BLaER1 treated with 17β-estradiol and CSF1 and Interleukin-3, amounts not matched to agents 10 nM and 100 nM (cell line): ENCODE measurements around the gene FSIP1.
A peak's percentile ranks its signal among the peaks of the same experiment; 100 is the strongest.

Source experiments
- H3K27ac ChIP-seq, 11 experiments: shearing (Covaris generic); formaldehyde crosslinking; 2 replicates each; pipeline ENCODE4 v1.8.1; 2022
- H3K27me3 ChIP-seq, 11 experiments: shearing (Covaris generic); formaldehyde crosslinking; 2 replicates each; pipeline ENCODE4 v1.8.1; 2022
- H3K36me3 ChIP-seq, 11 experiments: shearing (Covaris generic); formaldehyde crosslinking; 2 replicates each; pipeline ENCODE4 v1.8.1; 2022
- H3K4me1 ChIP-seq, 10 experiments: shearing (Covaris generic); formaldehyde crosslinking; 2 replicates each; pipeline ENCODE4 v1.8.1; 2022
- H3K4me2 ChIP-seq, 11 experiments: shearing (Covaris generic); formaldehyde crosslinking; 2 replicates each; pipeline ENCODE4 v1.8.1; 2022
- H3K4me3 ChIP-seq, 10 experiments: shearing (Covaris generic); formaldehyde crosslinking; 2 replicates each; pipeline ENCODE4 v1.8.1; 2022
- H3K9ac ChIP-seq, 11 experiments: shearing (Covaris generic); formaldehyde crosslinking; 2 replicates each; pipeline ENCODE4 v1.8.1; 2022
- H3K9me3 ChIP-seq, 11 experiments: shearing (Covaris generic); formaldehyde crosslinking; replicated peaks in 1 of 11; 2 replicates each; pipeline ENCODE4 v1.8.1; 2022
- H4K20me1 ChIP-seq, 11 experiments: shearing (Covaris generic); formaldehyde crosslinking; 2 replicates each; pipeline ENCODE4 v1.8.1; 2022
- Cebpa-rat ChIP-seq, 11 experiments: shearing (Covaris generic); IDR thresholded peaks; 2 replicates each; pipeline ENCODE4 v1.8.1; 2022

The FSIP1 gene

DNA sequence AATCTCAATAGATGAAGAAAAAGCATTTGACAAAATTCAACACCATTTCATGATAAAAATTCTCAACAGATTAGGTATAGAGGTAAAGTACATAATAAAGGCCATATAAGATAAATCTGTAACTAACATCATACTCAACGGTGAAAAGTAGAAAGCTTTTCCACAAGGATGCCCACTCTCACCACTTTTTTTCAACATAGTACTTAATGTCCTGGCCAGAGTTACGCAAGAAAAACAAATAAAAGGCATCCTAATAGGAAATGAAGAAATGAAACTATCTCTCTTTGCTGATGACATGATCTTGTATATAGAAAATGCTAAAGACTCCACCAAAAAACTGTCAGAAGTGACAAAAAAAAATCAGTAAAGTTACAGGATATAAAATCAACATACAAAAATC is 168.8 kb downstream of the FSIP1 start:
- Histone ChIP-seq H3K9me3 (peaks cover 23 to 49% (median 30%) of the 10 kb centered on the region in 11 experiments), H3K9ac (no peak overlapping the region), H3K27ac (peak overlapping the region in 3 of 11 experiments; percentile 30 to 49 (median 32); a peak in 4 of 22 replicates), H3K4me3 (no peak overlapping the region), H4K20me1 (no peaks in the 10 kb centered on the region), H3K36me3 (peaks cover 0 to 9% (median 0%) of the 10 kb centered on the region in 11 experiments; a peak in 1 of 22 replicates), H3K4me1 (peaks cover 0 to 27% (median 0%) of the 10 kb centered on the region in 10 experiments; a peak in 7 of 20 replicates), H3K4me2 (peak overlapping the region in 5 of 11 experiments; percentile 6 to 42 (median 20); a peak in 6 of 22 replicates), H3K27me3 (no peaks in the 10 kb centered on the region)
- peak in 1 of 11 experiments; percentile 58; a peak in 1 of 22 replicates for TF ChIP-seq Cebpa-rat (IDR thresholded peaks at IDR 0.05)

DNA sequence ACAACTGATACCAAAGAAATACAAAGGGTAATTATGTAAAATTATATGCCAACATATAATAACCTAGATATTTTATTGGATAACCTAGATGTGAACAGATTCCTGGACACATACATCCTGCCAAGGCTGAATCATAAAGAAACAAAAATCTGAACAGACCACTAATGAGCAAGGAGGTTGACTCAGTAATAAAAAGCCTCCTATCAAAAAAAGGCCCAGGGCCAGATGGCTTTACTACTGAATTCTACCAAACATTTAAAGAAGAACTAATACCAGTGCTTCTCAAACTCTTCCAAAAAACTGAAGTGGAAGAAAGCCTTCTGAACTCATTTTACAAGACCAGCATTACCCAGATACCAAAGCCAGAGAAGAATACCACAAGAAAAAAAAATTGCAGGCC is 169.4 kb downstream of the FSIP1 start:
- H3K36me3 ChIP-seq: peaks cover 0 to 9% (median 0%) of the 10 kb centered on the region in 11 experiments; a peak in 1 of 22 replicates
- no peak for TF ChIP-seq Cebpa-rat (IDR thresholded peaks at IDR 0.05)

DNA sequence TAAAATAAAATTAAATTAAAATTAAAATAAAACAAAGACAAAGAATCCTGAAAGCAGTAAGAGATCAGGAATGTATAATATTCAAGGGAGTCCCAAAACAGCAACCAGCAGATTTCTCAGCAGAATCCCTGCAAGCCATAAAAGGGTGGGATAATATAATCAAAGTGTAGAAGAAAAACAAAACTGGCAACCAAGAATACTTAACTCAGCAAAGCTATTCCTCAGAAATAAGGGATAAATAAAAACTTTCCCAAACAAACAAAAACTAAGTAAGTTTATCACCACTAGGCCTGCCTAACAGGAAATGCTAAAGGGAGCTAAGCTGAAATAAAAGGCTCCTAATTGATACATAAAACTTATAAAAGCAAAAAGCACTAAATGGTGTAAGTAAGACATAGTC is 172.0 kb downstream of the FSIP1 start:
- H3K4me2 ChIP-seq: no peak overlapping the region
- no peak overlapping the region for H3K27ac ChIP-seq
- H3K9ac ChIP-seq: no peak overlapping the region
- H3K4me1 ChIP-seq: peaks cover 0 to 17% (median 0%) of the 10 kb centered on the region in 10 experiments; a peak in 6 of 20 replicates
- TF ChIP-seq Cebpa-rat (IDR thresholded peaks at IDR 0.05): no peak
- peaks cover 23 to 53% (median 30%) of the 10 kb centered on the region in 11 experiments for H3K9me3 ChIP-seq
- no peaks in the 10 kb centered on the region for H4K20me1 ChIP-seq
- H3K36me3 ChIP-seq: peaks cover 0 to 9% (median 0%) of the 10 kb centered on the region in 11 experiments; a peak in 1 of 22 replicates
- no peak overlapping the region for H3K4me3 ChIP-seq
- no peaks in the 10 kb centered on the region for H3K27me3 ChIP-seq

More for the DNA sequence above, 169.4 kb downstream of the FSIP1 start:
- no peaks in the 10 kb centered on the region for H3K27me3 ChIP-seq
- no peak overlapping the region for H3K4me3 ChIP-seq
- no peaks in the 10 kb centered on the region for H4K20me1 ChIP-seq
- no peak overlapping the region for H3K9ac ChIP-seq
- peak overlapping the region in 3 of 11 experiments; percentile 6 to 42 (median 38); a peak in 5 of 22 replicates for H3K4me2 ChIP-seq
- H3K9me3 ChIP-seq: peaks cover 23 to 53% (median 30%) of the 10 kb centered on the region in 11 experiments
- H3K4me1 ChIP-seq: peaks cover 0 to 24% (median 0%) of the 10 kb centered on the region in 10 experiments; a peak in 7 of 20 replicates
- H3K27ac ChIP-seq: peak overlapping the region in 3 of 11 experiments; percentile 30 to 49 (median 32); a peak in 4 of 22 replicates

DNA sequence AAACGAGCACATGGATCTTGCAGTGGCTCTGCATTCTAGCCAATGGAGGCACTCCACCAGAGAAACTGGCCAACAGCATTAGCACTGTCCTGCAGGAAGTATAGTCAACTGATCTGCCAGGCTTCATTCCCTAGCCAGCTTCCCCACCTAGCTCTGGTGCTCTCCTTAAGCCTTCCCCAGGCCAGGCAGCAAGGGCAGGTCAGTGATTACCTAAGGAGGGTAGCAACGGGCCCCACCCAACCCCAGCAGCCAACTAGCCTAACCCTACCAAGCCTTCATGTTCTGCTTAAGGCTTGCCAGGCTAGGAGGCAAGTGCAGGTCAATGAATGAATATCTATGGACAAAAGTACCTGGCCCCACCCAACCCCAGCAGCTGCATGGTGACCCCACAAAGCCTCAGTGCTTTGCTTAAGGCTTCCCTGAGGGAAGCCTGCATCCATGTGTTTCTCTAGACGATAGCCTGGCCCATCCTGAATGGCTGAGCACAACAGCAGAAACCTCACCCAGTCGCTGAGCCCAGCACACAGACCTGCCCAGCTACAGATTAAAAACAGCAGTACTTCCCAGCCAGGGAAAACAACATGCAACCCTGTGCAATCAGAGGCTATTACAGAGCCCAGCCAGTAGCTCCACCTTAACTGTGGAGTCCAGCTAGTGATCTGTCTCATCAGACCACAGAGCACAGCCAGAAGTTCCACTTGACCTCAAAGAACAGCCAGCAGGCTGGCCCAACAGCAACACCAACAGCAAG is 173.3 kb downstream of the FSIP1 start:
- no peak overlapping the region for H3K4me3 ChIP-seq
- H3K9me3 ChIP-seq: peaks cover 23 to 50% (median 30%) of the 10 kb centered on the region in 11 experiments
- no peak overlapping the region for H3K9ac ChIP-seq
- no peak overlapping the region for H3K4me2 ChIP-seq
- no peak overlapping the region for H3K27ac ChIP-seq
- H3K36me3 ChIP-seq: peaks cover 0 to 9% (median 0%) of the 10 kb centered on the region in 11 experiments; a peak in 1 of 22 replicates
- H3K4me1 ChIP-seq: peaks cover 0 to 14% (median 0%) of the 10 kb centered on the region in 10 experiments; a peak in 6 of 20 replicates
- no peaks in the 10 kb centered on the region for H3K27me3 ChIP-seq
- no peak for TF ChIP-seq Cebpa-rat (IDR thresholded peaks at IDR 0.05)
- no peaks in the 10 kb centered on the region for H4K20me1 ChIP-seq

DNA sequence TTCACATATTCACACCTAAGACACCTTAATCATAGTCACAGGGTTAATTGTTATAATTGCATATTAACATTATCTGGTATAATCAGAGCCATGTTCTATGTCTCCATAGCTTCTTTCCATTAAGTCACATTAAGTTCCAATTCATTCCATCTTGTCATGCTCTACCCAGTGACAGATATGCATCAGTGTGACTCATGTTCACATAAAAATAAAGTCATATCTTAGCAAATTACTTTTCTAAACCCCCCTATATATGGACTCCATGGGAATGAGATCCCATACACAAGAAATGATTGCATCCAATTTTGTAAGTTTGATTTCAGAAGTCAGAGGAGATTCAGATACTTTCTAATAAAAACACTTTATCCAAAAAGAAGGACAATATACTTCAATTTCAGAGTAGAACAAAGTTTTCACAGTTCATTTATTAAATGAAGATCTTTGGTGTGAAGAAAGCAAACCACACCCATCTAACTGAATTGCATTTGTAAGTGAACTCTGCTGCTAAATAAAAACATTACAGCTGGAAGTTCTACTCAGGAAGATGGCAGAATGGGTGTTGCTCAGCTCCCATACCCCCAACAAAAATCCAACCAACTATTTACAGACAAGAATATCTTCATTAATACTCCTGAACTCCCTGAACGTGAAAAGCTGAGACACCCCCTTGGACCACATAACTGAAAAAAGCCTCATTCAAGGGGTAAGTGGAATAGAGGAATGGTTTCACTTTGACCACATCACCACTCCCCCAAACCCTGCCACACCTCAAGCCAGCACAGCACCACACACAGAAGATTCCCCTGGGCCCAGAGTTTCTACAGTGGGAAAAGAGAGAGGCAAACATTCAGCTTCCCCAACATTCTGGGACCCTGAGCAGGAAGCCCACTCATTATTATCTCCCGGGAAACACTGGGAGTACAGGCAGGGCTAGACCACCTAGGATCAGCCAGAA is 174.2 kb downstream of the FSIP1 start:
- H3K27ac ChIP-seq: no peak overlapping the region
- peaks cover 0 to 9% (median 0%) of the 10 kb centered on the region in 11 experiments; a peak in 1 of 22 replicates for H3K36me3 ChIP-seq
- H3K4me3 ChIP-seq: no peak overlapping the region
- H3K9me3 ChIP-seq: peaks cover 23 to 46% (median 30%) of the 10 kb centered on the region in 11 experiments
- no peak overlapping the region for H3K4me2 ChIP-seq
- no peak for TF ChIP-seq Cebpa-rat (IDR thresholded peaks at IDR 0.05)
- no peaks in the 10 kb centered on the region for H3K27me3 ChIP-seq
- peaks cover 0 to 5% (median 0%) of the 10 kb centered on the region in 10 experiments; a peak in 5 of 20 replicates for H3K4me1 ChIP-seq
- H3K9ac ChIP-seq: no peak overlapping the region
- no peaks in the 10 kb centered on the region for H4K20me1 ChIP-seq

DNA sequence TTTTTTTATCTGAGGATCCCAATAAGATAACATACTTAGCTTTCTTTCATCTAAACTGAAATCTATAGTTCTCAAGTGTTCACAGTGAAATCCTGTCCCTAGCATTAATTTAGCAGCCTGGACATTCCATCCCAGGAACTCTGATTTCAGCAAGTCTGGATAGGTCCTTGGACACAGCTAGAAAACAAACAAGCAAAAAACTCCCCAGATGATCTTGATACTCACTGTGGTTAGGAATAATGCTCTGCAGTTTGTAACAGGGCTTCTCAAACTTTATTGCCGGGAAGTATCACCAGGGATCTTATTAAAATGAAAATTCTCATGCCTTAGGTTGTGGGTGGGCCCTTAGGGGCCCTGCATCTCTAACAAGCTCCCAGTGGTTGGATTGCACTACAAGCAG is 177.5 kb downstream of the FSIP1 start:
- TF ChIP-seq Cebpa-rat (IDR thresholded peaks at IDR 0.05): no peak
- H3K4me1 ChIP-seq: no peaks in the 10 kb centered on the region
- H3K36me3 ChIP-seq: 0 out of 22 replicates have a peak, but pooled peaks cover 0 to 3% (median 0%) of the 10 kb centered on the region in 11 experiments
- H3K27ac ChIP-seq: no peak overlapping the region
- H3K9me3 ChIP-seq: peaks cover 9 to 17% (median 14%) of the 10 kb centered on the region in 11 experiments
- no peak overlapping the region for H3K9ac ChIP-seq
- no peak overlapping the region for H3K4me2 ChIP-seq
- no peak overlapping the region for H3K4me3 ChIP-seq
- H4K20me1 ChIP-seq: no peaks in the 10 kb centered on the region
- no peaks in the 10 kb centered on the region for H3K27me3 ChIP-seq

DNA sequence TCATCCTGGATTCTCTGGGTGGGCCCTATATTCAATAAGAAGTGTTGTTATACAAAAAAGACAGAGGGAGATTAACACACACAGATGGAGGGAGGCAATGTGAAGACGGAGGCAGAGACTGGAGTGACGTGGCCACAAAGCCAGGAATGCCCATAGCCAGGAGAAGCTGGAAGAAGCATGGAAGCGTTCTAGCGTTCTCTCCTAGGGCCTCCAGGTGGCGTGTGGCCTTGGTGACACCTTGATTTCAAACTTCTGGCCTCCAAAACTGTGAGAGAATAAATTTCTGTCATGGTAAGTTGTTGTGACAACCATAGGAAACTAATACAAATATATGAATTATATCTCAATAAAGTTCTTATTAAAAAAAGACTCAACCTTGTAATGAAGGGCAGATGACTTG is 180.5 kb downstream of the FSIP1 start:
- Histone ChIP-seq H3K27ac (no peak overlapping the region), H3K4me1 (no peaks in the 10 kb centered on the region), H3K27me3 (no peaks in the 10 kb centered on the region), H3K36me3 (no peaks in the 10 kb centered on the region), H3K4me2 (no peak overlapping the region), H3K4me3 (no peak overlapping the region), H4K20me1 (no peaks in the 10 kb centered on the region), H3K9ac (no peak overlapping the region), H3K9me3 (no peaks in the 10 kb centered on the region)
- no peak for TF ChIP-seq Cebpa-rat (IDR thresholded peaks at IDR 0.05)

DNA sequence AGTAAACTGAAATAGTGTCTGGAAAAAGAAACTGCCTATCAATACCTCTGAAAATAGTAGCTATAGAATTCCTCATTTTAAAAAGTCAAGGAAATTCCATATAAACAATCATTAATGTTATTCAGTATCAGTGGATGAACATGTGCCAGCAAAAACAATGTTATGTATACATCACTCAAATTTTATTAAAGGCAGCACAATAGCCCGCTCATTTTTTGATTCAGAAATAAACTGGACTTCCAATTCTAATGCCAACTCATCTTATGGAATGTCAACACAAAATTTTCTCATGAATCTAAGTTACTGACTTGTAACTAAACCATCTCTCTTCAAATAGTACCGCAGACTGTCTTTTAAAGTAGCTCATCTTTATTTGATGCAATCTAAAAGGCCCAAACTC is 182.8 kb downstream of the FSIP1 start:
- Histone ChIP-seq H3K27me3 (no peaks in the 10 kb centered on the region), H4K20me1 (no peaks in the 10 kb centered on the region), H3K4me2 (no peak overlapping the region), H3K27ac (no peak overlapping the region), H3K36me3 (peaks cover 0 to 12% (median 0%) of the 10 kb centered on the region in 11 experiments; a peak in 2 of 22 replicates), H3K4me1 (no peaks in the 10 kb centered on the region), H3K4me3 (no peak overlapping the region), H3K9me3 (no peaks in the 10 kb centered on the region), H3K9ac (no peak overlapping the region)
- TF ChIP-seq Cebpa-rat (IDR thresholded peaks at IDR 0.05): no peak
